ENCODE measurements around the gene CDH2.

The CDH2 gene

GRCh38 chr18:28168725-28169124 lies 8.2 kb downstream of the CDH2 start:
- DNase-seq (ENCODE audit: low read depth in 3 of 3), result no peak

- DNase-seq (ENCODE audit: low read depth in 3 of 3), result no peak
Measured at GRCh38 chr18:28167835-28168349, 9.0 kb downstream of the CDH2 start.

GRCh38 chr18:28164771-28165483 lies 12.0 kb downstream of the CDH2 start:
- no peak for DNase-seq (ENCODE audit: low read depth in 3 of 3)

GRCh38 chr18:28163201-28163775 lies 13.6 kb downstream of the CDH2 start:
- DNase-seq (ENCODE audit: low read depth in 3 of 3), result no peak

- DNase-seq (ENCODE audit: low read depth in 3 of 3), result no peak
Measured at GRCh38 chr18:28161608-28162599, 15.0 kb downstream of the CDH2 start.

GRCh38 chr18:28159055-28159454 lies 17.9 kb downstream of the CDH2 start:
- DNase-seq (ENCODE audit: low read depth in 3 of 3), result no peak

GRCh38 chr18:28158083-28158581 lies 18.8 kb downstream of the CDH2 start:
- no peak for DNase-seq (ENCODE audit: low read depth in 3 of 3)

- DNase-seq (ENCODE audit: low read depth in 3 of 3), result no peak
Measured at GRCh38 chr18:28153485-28154065, 23.4 kb downstream of the CDH2 start.

GRCh38 chr18:28152754-28153153 lies 24.2 kb downstream of the CDH2 start:
- DNase-seq (ENCODE audit: low read depth in 3 of 3), result no peak

GRCh38 chr18:28152354-28152753 lies 24.6 kb downstream of the CDH2 start:
- no peak for DNase-seq (ENCODE audit: low read depth in 3 of 3)

- no peak for DNase-seq (ENCODE audit: low read depth in 3 of 3)
Measured at GRCh38 chr18:28151434-28151833, 25.5 kb downstream of the CDH2 start.

- DNase-seq (ENCODE audit: low read depth in 3 of 3), result no peak
Measured at GRCh38 chr18:28150925-28151324, 26.0 kb downstream of the CDH2 start.

GRCh38 chr18:28149810-28150420 lies 27.0 kb downstream of the CDH2 start:
- no peak for DNase-seq (ENCODE audit: low read depth in 3 of 3)

- no peak for DNase-seq (ENCODE audit: low read depth in 3 of 3)
Measured at GRCh38 chr18:28147674-28148171, 29.2 kb downstream of the CDH2 start.

- DNase-seq (ENCODE audit: low read depth in 3 of 3), result no peak
Measured at GRCh38 chr18:28143725-28144124, 33.2 kb downstream of the CDH2 start.

GRCh38 chr18:28138816-28139215 lies 38.1 kb downstream of the CDH2 start:
- no peak for DNase-seq (ENCODE audit: low read depth in 3 of 3)

GRCh38 chr18:28136071-28136470 lies 40.9 kb downstream of the CDH2 start:
- no peak for DNase-seq (ENCODE audit: low read depth in 3 of 3)

GRCh38 chr18:28134774-28135173 lies 42.2 kb downstream of the CDH2 start:
- no peak for DNase-seq (ENCODE audit: low read depth in 3 of 3)

- no peak for DNase-seq (ENCODE audit: low read depth in 3 of 3)
Measured at GRCh38 chr18:28132084-28132483, 44.8 kb downstream of the CDH2 start.

- DNase-seq (ENCODE audit: low read depth in 3 of 3), result no peak
Measured at GRCh38 chr18:28128659-28128980, 48.3 kb downstream of the CDH2 start.
